ENCODE data around the gene CGB1. TPM values are rescaled to one million over a fixed set of nuclear protein-coding genes. Genes with fewer than 3 reads are reported as not detected.

The CGB1 gene
- total RNA-seq, 1 experiment from 2014 or later = not detected

- Histone ChIP-seq H3K9me3 (no peaks in the 10 kb centered on the region), H3K36me3 (ENCODE audit: control insufficient read depth, insufficient read depth, low read length) (peaks cover 4% of the 10 kb centered on the region; the same call in 1 of the 2 replicates), H3K4me1 (peaks cover 13% of the 10 kb centered on the region; the same call in 1 of the 2 replicates), H3K4me3 (ENCODE audit: low read depth, low read length) (peak overlapping the region; percentile 77), H3K27me3 (replicated peaks; ENCODE audit: control insufficient read depth, insufficient read depth, low read length) (no peaks in the 10 kb centered on the region)
- H3K4me3 Mint-ChIP-seq (ENCODE audit: unreplicated experiment) = peak overlapping the region; percentile 99
- peak overlapping the region; percentile 97 for H3K27ac Mint-ChIP-seq (ENCODE audit: unreplicated experiment)
- POLR2A ChIA-PET = interaction anchor here (1.0 to 2.5 kb wide), 3 partner anchors 9 to 92 kb away, joined by 3 to 14 read pairs (median 12); partner anchors contain the start of gene NUCB1
- peaks cover 32% of the 10 kb centered on the region for H3K4me1 Mint-ChIP-seq (ENCODE audit: low read depth, unreplicated experiment)
- BruUV-seq (replicated peaks) = no TSS peak
- DNase-seq = peak; percentile 59 to 69
- intact Hi-C loops (cut with micrococcal nuclease; ENCODE audit: unreplicated experiment) = loop anchor here (2.0 to 10.0 kb wide), 4 partner anchors 29 to 233 kb away; partner anchors contain the start of genes CGB7 and KCNA7
- no peaks in the 10 kb centered on the region for H3K9me3 Mint-ChIP-seq (ENCODE audit: unreplicated experiment)
- peaks cover 66% of the 10 kb centered on the region for H3K36me3 Mint-ChIP-seq (ENCODE audit: insufficient read depth, unreplicated experiment)
- CTCF ChIA-PET = interaction anchor here (0.6 to 2.9 kb wide), 9 partner anchors 9 to 136 kb away, joined by 4 to 51 read pairs (median 6); partner anchors contain the start of gene LHB
- TF ChIP-seq CTCF (IDR thresholded peaks at IDR 0.05; ENCODE audit: insufficient read depth in 1 of 2, low read depth in 1 of 2, low read length in 1 of 2, severe bottlenecking in 1 of 2, unreplicated experiment in 1 of 2) = no peak
- H3K27me3 Mint-ChIP-seq (ENCODE audit: insufficient read depth, unreplicated experiment) = no peaks in the 10 kb centered on the region
Measured at GRCh38 chr19:48991873-48992580, 44.7 kb downstream of the CGB1 start.

- Histone ChIP-seq H3K4me1 (peaks cover 13% of the 10 kb centered on the region; the same call in 1 of the 2 replicates), H3K9me3 (no peaks in the 10 kb centered on the region), H3K36me3 (ENCODE audit: control insufficient read depth, insufficient read depth, low read length) (peaks cover 5% of the 10 kb centered on the region; the same call in 1 of the 2 replicates), H3K27me3 (replicated peaks; ENCODE audit: control insufficient read depth, insufficient read depth, low read length) (no peaks in the 10 kb centered on the region), H3K4me3 (ENCODE audit: low read depth, low read length) (no peak overlapping the region)
- no peak for TF ChIP-seq CTCF (IDR thresholded peaks at IDR 0.05; ENCODE audit: insufficient read depth in 1 of 2, low read depth in 1 of 2, low read length in 1 of 2, severe bottlenecking in 1 of 2, unreplicated experiment in 1 of 2)
- H3K9me3 Mint-ChIP-seq (ENCODE audit: unreplicated experiment) = no peaks in the 10 kb centered on the region
- H3K27me3 Mint-ChIP-seq (ENCODE audit: insufficient read depth, unreplicated experiment) = no peaks in the 10 kb centered on the region
- no TSS peak for BruUV-seq (replicated peaks)
- ChIA-PET CTCF (interaction anchor here (1.6 to 2.9 kb wide), 2 partner anchors 28 to 107 kb away, joined by 5 to 51 read pairs; partner anchors contain the start of gene LHB), POLR2A (no interaction called here)
- H3K4me3 Mint-ChIP-seq (ENCODE audit: unreplicated experiment) = peak overlapping the region; percentile 99
- H3K36me3 Mint-ChIP-seq (ENCODE audit: insufficient read depth, unreplicated experiment) = peaks cover 71% of the 10 kb centered on the region
- intact Hi-C loops (cut with micrococcal nuclease; ENCODE audit: unreplicated experiment) = loop anchor here (5.0 to 10.0 kb wide), 2 partner anchors 81 to 234 kb away; partner anchors contain the start of gene KCNA7
- peak overlapping the region; percentile 65 for H3K27ac Mint-ChIP-seq (ENCODE audit: unreplicated experiment)
- H3K4me1 Mint-ChIP-seq (ENCODE audit: low read depth, unreplicated experiment) = peaks cover 32% of the 10 kb centered on the region
- no peak for DNase-seq
Measured at GRCh38 chr19:48991011-48991609, 45.6 kb downstream of the CGB1 start.

- Histone ChIP-seq H3K4me3 (ENCODE audit: low read depth, low read length) (no peak overlapping the region), H3K27me3 (replicated peaks; ENCODE audit: control insufficient read depth, insufficient read depth, low read length) (no peaks in the 10 kb centered on the region), H3K36me3 (ENCODE audit: control insufficient read depth, insufficient read depth, low read length) (peaks cover 5% of the 10 kb centered on the region; the same call in 1 of the 2 replicates), H3K4me1 (peaks cover 13% of the 10 kb centered on the region; the same call in 1 of the 2 replicates), H3K9me3 (no peaks in the 10 kb centered on the region)
- peaks cover 78% of the 10 kb centered on the region for H3K36me3 Mint-ChIP-seq (ENCODE audit: insufficient read depth, unreplicated experiment)
- peak overlapping the region; percentile 65 for H3K27ac Mint-ChIP-seq (ENCODE audit: unreplicated experiment)
- POLR2A ChIA-PET = no interaction called here
- peak overlapping the region; percentile 5 for H3K4me3 Mint-ChIP-seq (ENCODE audit: unreplicated experiment)
- CTCF ChIA-PET = no interaction called here
- DNase-seq = no peak
- BruUV-seq (replicated peaks) = no TSS peak
- H3K9me3 Mint-ChIP-seq (ENCODE audit: unreplicated experiment) = no peaks in the 10 kb centered on the region
- intact Hi-C loops (cut with micrococcal nuclease; ENCODE audit: unreplicated experiment) = loop anchor here (5.0 to 10.0 kb wide), 2 partner anchors 82 to 234 kb away; partner anchors contain the start of gene KCNA7
- peaks cover 31% of the 10 kb centered on the region for H3K4me1 Mint-ChIP-seq (ENCODE audit: low read depth, unreplicated experiment)
- H3K27me3 Mint-ChIP-seq (ENCODE audit: insufficient read depth, unreplicated experiment) = no peaks in the 10 kb centered on the region
- TF ChIP-seq CTCF (IDR thresholded peaks at IDR 0.05; ENCODE audit: insufficient read depth in 1 of 2, low read depth in 1 of 2, low read length in 1 of 2, severe bottlenecking in 1 of 2, unreplicated experiment in 1 of 2) = no peak
Measured at GRCh38 chr19:48990400-48990799, 46.3 kb downstream of the CGB1 start.

All from Caco-2 (cell line).